Adrenal gland (tissue), 12 donors: ENCODE results near the gene ERO1A. TPM values are rescaled to one million over a fixed set of nuclear protein-coding genes. Genes with fewer than 3 reads are reported as not detected.

Experiments used
- DNase-seq, 7 donors: peaks; one replicate each; pipeline ENCODE4 v3.0.0-alpha.2; 2019 to 2020
- H3K27ac ChIP-seq, 5 donors: fragments of 200-600 bp; sonication (generic) in 4 of 5; 1 replicate in 3 of 5; 2 replicates in 2 of 5; pipeline versions ENCODE4 v1.5.1 to v1.8.0; 2016 to 2020; ENCODE audit warnings: mild to moderate bottlenecking in 1 of 5
- H3K27me3 ChIP-seq: fragments of 200-600 bp; 2 replicates; pipeline ENCODE4 v1.8.0; 2021
- H3K36me3 ChIP-seq, 2 donors: fragments of 200-600 bp; replicated peaks in 1 of 2; 1 replicate in 1 of 2; 2 replicates in 1 of 2; pipeline versions ENCODE4 v1.5.1 to v1.8.0; 2018 to 2022
- H3K4me1 ChIP-seq, 2 donors: fragments of 200-600 bp; replicated peaks in 1 of 2; 1 replicate in 1 of 2; 2 replicates in 1 of 2; pipeline versions ENCODE4 v1.5.1 to v1.8.0; 2018 to 2021
- H3K4me3 ChIP-seq, 4 donors: fragments of 200-600 bp; sonication (generic) in 3 of 4; one replicate each; pipeline ENCODE4 v1.5.1; 2016 to 2018
- H3K9me3 ChIP-seq, 3 donors: fragments of 200-600 bp; sonication (generic) in 1 of 3; replicated peaks in 1 of 3; 1 replicate in 2 of 3; 2 replicates in 1 of 3; pipeline versions ENCODE4 v1.5.1 to v1.8.0; 2016 to 2021
- CTCF ChIP-seq, 6 experiments: fragments of 450-650 bp in 4 of 6; fragments of 200-600 bp in 2 of 6; sonication (generic) in 1 of 6; IDR thresholded peaks; 1 replicate in 5 of 6; 2 replicates in 1 of 6; pipeline versions ENCODE4 v1.5.1 to v1.8.0; 2016 to 2021; ENCODE audit warnings: antibody characterized with exemption in 6 of 6, mild to moderate bottlenecking in 2 of 6, moderate library complexity in 1 of 6
- POLR2A ChIP-seq, 2 donors: fragments of 450-650 bp; IDR thresholded peaks; one replicate each; pipeline ENCODE4 v1.6.1; 2017; ENCODE audit warnings: antibody characterized with exemption in 2 of 2, mild to moderate bottlenecking in 2 of 2, moderate library complexity in 1 of 2
- WGBS, 4 donors: extraction: QIAGEN DNeasy Blood & Tissue Kit in 2 of 4; methylation state at CpG; one replicate each; pipeline versions ENCODE4 v1.1.5 to v1.1.7; 2013 to 2017; 5-methylcytosine and 5-hydroxymethylcytosine counted together
- intact Hi-C, 2 donors: fragments of 100-400 bp; cut with DNase I; formaldehyde crosslinking; loops; one replicate each; pipeline versions ENCODE4 v1.14.1 to v1.15.0; 2022 to 2023
- polyA plus RNA-seq, 3 donors: library from polyadenylated mRNA; stranded (reverse); fragments of 200-250 nt in 2 of 3; fragments of 350-450 nt in 1 of 3; fragmentation: Illumina TruSeq in 1 of 3; extraction: RNeasy Lipid Tissue Mini Kit (QIAGEN cat#74804) in 1 of 3; gene quantifications; one replicate each; pipeline ENCODE4 v1.2.3, GENCODE V29; 2013 to 2014
- total RNA-seq, 9 donors: library from RNA; depleted of rRNA in 4 of 9; stranded (reverse); fragments of >200 nt in 4 of 9; fragments of 120-200 nt in 1 of 9; fragmentation: NEBNext Ultra II Directional in 1 of 9; extraction: Animal tissue kit (Norgen Biotek cat#: 25700) in 1 of 9; gene quantifications; one replicate each; pipeline versions ENCODE4 v1.1.0 to v1.2.4, GENCODE V29; 2013 to 2023
- donor health status: healthy with polysubstance abuse.
- donor health status: Bipolar disorder and iron deficiency.
- donor health status: DM: yes; HTN: yes; CAD: no.
- donor health status: DM: no; HTN: no; CAD: no.
- donor health status: DM: no; HTN: no; CAD: no.
- donor health status: DM: yes; HTN: yes; CAD: no.

ERO1A gene
- total and polyA plus RNA-seq, 12 donors, result 8.8 to 35.2 (median 22.2) TPM

DNA sequence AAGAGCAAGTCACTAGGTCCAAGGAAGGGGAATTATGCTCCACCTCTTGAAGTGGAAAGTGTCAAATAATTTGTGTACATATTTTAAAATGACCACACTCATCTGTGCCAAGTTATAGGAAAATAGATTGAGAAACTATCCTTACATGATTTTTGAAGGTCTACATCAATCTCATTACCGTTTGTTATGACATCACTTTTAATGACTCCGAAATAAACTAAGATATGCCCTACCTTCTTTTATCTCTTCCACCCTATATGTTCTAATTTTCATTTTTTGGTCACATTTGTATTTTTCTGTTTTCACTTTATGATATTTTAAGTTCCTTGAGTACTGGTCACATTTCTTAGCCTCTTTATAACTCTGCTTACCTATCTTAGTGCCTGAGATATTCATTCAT, 8.3 kb upstream of the ERO1A start:
- intact Hi-C loops, result no loop called here
- 76 to 87% (median 83%) methylated on average over 2 of the region's 2 CpGs for WGBS, 4 donors
- Histone ChIP-seq H3K27me3 (no peaks in the 10 kb centered on the region), H3K27ac (peak overlapping the region in 1 of 5 donors; percentile 35), H3K4me1 (peaks cover 7% of the 10 kb centered on the region in 2 donors), H3K4me3 (no peak overlapping the region), H3K36me3 (no peaks in the 10 kb centered on the region), H3K9me3 (no peaks in the 10 kb centered on the region)
- no peak for TF ChIP-seq CTCF (IDR thresholded peaks at IDR 0.05)
- TF ChIP-seq POLR2A (IDR thresholded peaks at IDR 0.05), result no peak
- no peak for DNase-seq

DNA sequence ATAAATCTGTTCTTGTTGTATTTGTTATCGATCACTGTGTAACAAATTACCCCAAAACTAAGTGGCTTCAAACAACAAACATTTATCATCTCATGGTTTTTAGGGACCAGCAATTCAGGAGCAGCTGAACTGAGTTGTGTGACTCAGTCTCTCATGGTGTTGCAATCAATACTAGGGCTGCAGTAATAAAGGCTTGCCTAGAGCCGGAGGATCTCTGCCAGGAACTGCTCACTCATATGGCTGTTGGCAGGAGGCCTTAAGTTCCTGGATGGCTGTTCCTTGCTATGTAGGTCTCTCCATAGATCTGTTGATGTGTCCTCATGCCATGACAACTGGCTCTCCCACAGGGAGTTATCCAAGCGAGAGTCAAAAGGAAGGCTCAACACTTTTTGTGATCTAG, 7.9 kb upstream of the ERO1A start:
- Histone ChIP-seq H3K9me3 (no peaks in the 10 kb centered on the region), H3K27ac (peak overlapping the region in 1 of 5 donors; percentile 35), H3K4me1 (peaks cover 3 to 5% of the 10 kb centered on the region in 2 donors), H3K4me3 (no peak overlapping the region), H3K36me3 (no peaks in the 10 kb centered on the region), H3K27me3 (no peaks in the 10 kb centered on the region)
- TF ChIP-seq CTCF (IDR thresholded peaks at IDR 0.05), result no peak
- no peak for TF ChIP-seq POLR2A (IDR thresholded peaks at IDR 0.05)
- peak; percentile 55 to 82 (median 73) for DNase-seq
- WGBS, 4 donors, result 65 to 77% (median 67%) methylated on average over 3 of the region's 3 CpGs
- intact Hi-C loops, result no loop called here

- 65 to 71% (median 67%) methylated on average over 3 of the region's 3 CpGs for WGBS, 4 donors
- Histone ChIP-seq H3K27me3 (no peaks in the 10 kb centered on the region), H3K36me3 (no peaks in the 10 kb centered on the region), H3K9me3 (no peaks in the 10 kb centered on the region), H3K4me1 (peaks cover 0 to 2% of the 10 kb centered on the region in 2 donors), H3K4me3 (no peak overlapping the region), H3K27ac (no peak overlapping the region)
- TF ChIP-seq POLR2A (IDR thresholded peaks at IDR 0.05) (no peak), CTCF (IDR thresholded peaks at IDR 0.05) (no peak)
- intact Hi-C loops, result no loop called here
- DNase-seq, result no peak
Observed at GRCh38 chr14:52701223-52701622, 5.9 kb upstream of the ERO1A start.

DNA sequence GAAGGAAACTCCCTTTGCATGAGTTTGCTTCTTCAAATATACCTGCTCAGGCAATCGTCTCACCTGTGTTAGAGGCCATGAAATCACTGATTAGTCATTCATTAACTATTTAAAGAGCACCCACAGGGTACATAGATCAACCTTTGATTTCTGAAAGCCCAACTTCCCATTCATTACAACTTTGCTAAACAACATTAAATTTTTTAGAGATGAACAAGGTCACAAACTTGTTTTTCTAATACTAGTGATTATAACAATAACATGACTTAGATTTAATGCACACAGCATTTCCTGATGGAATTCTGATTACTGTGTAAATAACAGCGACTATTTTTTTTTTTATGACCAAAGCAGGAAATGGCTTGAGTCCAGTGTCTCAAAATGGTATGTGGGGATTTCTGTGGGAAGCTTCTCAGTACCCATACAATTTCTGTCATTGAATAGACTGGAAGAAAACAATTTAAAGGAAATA, 5.4 kb upstream of the ERO1A start:
- intact Hi-C loops, result no loop called here
- 34 to 52% (median 39%) methylated on average over 2 of the region's 2 CpGs for WGBS, 4 donors
- no peak for TF ChIP-seq POLR2A (IDR thresholded peaks at IDR 0.05)
- no peak for TF ChIP-seq CTCF (IDR thresholded peaks at IDR 0.05)

More for the DNA sequence above, 5.4 kb upstream of the ERO1A start:
- DNase-seq, result no peak
- no peaks in the 10 kb centered on the region for H3K36me3 ChIP-seq
- H3K4me3 ChIP-seq, result no peak overlapping the region
- H3K27me3 ChIP-seq, result no peaks in the 10 kb centered on the region
- no peak overlapping the region for H3K27ac ChIP-seq
- H3K4me1 ChIP-seq, result peaks cover 0 to 6% of the 10 kb centered on the region in 2 donors
- H3K9me3 ChIP-seq, result no peaks in the 10 kb centered on the region
